ENCODE data around the gene TTYH3.

GRCh38 chr7:2637066-2637471 lies 5.3 kb downstream of the TTYH3 start:
- TF ChIP-seq, protein P1, sequence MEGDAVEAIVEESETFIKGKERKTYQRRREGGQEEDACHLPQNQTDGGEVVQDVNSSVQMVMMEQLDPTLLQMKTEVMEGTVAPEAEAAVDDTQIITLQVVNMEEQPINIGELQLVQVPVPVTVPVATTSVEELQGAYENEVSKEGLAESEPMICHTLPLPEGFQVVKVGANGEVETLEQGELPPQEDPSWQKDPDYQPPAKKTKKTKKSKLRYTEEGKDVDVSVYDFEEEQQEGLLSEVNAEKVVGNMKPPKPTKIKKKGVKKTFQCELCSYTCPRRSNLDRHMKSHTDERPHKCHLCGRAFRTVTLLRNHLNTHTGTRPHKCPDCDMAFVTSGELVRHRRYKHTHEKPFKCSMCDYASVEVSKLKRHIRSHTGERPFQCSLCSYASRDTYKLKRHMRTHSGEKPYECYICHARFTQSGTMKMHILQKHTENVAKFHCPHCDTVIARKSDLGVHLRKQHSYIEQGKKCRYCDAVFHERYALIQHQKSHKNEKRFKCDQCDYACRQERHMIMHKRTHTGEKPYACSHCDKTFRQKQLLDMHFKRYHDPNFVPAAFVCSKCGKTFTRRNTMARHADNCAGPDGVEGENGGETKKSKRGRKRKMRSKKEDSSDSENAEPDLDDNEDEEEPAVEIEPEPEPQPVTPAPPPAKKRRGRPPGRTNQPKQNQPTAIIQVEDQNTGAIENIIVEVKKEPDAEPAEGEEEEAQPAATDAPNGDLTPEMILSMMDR (IDR thresholded peaks at IDR 0.05): no peak
- TF ChIP-seq POLR2A (IDR thresholded peaks at IDR 0.05): no peak
- TF ChIP-seq POLR2AphosphoS5 (IDR thresholded peaks at IDR 0.05; ENCODE audit: insufficient read depth in 1 of 2, low read depth in 1 of 2): no peak

All from vagina (tissue), 2 donors.